ENCODE measurements around the gene DNAJC5.
"Not testable (repeated sequence)": the region's sequence is repeated elsewhere in the genome, so short reads cannot be mapped to it uniquely, and the experiment has no call there.

Gene DNAJC5

DNA sequence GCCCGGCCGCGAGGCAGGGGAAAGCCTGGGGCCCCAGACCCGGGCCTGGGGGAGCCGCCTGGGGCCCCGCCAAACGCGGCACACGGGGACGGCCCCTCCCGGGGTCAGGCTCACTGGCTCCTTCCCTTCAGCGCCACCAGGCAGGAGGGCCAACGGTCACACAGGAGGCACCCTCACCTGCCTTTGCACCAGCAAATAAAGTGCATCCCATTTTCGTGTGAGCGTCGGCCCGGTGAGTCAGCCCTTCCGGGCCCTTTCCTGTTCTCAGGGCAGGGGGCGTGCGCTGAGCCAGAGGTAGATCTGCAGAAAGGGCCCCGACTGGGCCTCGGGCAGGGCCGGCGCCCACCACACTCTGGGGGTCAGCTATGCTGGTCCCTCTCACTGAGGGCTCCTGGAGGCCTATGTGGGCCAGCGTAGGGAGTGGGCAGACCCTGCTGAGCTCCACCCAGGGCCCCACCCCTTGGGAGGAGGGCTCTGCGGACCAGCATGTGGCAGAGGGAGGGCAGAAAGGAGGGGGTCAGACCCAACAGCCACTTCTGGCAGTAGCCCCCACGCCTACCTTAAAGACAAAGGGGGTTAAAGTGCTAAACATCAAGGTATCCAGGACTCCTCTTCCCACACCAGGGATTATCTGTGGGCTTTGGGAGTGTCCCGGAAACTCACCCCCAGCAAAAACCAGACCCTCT, 62.2 kb downstream of the DNAJC5 start:
- peak; percentile 75 to 79 for DNase-seq

DNA sequence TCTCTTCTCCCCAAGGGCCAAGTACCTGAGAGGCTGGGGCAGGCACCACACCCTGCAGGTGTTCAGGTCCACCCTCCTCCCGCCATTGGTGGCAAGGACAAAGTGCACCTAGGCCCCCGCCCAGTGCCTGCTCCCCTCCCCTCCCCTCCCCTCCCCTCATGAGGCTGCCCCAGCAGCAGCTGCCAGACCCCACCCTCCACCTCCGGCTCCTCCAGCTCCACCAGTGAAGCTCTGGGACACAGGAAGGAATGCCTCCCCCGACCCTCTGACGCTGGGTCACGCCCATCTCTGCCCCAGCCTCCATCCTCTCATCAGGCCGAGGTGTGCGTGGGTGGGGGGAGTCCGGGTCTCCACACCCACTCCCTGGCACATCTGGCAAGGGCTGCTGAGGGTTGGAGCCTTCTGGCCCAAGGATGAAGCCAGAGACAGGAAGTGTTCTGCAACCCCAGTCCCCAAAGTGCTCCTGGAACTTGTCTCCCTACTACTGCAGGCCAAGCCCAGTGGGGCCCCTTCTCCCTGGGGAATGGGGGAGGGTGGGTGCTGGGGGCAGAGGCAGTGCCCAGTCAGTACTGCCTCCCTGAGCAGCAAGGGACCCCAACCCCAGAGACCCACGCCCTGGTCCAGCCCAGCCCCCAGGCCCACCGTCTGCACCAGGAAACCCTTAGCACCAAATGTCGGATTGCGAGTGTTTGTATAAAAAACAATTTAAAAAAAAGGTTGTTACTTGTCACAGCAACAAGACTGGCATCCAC, 62.9 kb downstream of the DNAJC5 start:
- peak; percentile 56 to 75 for DNase-seq

DNA sequence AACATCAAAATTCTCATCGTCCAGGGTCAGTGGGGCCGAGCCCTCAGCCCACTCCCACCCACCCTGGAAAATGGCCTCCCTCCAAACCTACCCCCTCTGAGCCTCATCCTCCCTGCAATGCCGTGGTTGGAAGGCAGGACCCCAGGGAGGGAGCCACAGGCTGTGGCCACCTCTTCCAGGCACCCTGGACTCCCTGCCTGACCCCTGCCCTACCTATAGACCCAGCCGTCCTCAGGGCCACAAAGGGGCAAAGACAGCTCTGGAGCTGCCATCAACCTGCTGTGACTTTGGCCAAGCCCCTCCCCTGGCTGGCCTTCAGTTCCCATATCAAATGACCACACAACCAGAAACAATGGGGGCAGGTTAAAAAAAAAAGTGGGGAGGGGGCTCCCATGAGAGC, 63.5 kb downstream of the DNAJC5 start:
- DNase-seq, result no peak

DNA sequence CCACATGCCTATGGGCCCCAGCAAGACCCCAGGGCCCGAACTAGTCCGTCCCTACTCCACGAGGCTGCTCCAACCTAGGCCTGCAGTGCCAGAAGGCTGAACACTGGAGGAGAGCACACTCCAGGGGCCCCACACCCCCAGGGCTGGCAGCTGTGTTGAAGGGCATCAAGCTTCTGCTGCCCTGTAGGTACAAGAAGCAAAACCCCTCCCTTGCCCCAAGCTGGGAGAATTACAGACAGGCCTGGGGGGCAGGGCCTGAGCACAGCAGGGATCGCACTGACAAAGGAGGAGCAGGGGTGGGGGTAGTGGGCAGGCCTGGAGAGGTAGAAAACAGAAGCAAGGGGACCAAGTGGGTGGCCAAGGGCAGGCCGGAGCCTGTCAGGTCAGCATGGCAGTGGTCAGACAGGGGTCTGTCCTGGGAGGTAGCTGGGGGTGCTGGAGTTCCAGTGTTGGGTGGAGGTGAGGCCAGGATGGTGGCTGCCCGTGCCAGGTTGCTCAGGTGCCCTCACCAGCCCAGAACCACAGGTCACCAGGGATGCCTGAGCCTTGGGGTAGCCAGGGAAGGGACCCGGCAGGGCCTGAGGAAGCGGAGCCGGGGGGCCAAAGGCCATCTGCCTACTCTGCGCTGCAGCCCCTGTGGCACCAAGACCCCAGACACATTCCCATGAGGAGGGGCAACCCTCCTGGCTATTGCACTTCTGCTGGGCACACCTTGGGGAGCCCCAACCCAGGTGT, 64.2 kb downstream of the DNAJC5 start:
- no peak for DNase-seq

DNA sequence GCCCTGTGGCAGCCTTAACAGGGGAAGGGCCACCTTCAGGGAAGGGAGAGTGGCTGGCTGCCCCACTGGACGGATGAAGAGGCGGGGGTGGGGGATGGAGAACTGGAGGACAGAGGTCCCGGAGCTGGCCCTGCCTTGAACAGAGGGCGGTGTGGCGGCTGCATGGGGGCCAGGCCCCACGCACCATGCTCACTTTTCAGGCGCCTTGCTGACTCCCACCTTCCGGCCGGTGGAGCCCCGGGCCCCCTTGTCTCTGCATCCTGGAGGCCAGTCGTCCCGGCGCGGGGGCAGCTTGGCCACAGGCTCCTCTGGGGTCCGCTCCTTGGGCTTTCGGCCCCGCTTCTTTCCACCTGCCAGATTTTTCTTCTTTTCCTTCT, 64.8 kb downstream of the DNAJC5 start:
- no peak for DNase-seq

DNA sequence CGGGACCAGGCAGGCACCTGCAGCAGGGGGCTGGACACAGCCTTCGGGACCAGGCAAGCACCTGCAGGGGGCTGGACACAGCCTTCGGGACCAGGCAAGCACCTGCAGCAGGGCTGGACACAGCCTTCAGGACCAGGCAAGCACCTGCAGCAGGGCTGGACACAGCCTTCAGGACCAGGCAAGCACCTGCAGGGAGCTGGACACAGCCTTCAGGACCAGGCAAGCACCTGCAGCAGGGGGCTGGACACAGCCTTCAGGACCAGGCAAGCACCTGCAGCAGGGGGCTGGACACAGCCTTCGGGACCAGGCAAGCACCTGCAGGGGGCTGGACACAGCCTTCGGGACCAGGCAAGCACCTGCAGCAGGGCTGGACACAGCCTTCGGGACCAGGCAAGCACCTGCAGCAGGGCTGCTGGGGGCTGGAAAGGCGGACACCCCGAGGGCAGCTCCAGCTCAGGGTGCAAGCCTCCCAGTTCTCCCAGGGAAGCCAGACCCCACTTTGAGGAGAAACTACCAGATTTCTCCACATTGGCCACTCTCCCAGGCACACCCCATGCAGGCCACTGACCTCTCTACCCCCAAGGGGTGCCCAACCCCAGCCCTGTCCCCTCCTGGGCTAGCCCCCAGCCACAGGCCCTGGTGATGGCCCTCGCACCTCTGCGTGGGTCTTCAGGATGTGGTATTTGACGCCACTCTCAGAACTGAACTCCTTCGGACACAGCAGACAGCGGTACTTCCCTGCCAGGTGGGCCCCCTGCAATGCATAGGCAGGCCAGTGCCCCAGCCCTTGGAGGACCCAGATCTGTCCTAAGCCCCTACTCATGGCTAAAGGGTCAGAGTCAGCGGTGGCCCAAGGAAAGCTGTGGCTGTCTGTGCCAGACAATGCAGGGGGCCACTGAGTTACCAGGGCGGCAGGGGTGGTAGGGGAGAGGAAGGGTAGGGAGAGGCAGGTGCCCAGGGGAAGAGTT, 66.0 kb downstream of the DNAJC5 start:
- DNase-seq, result not testable (repeated sequence)

DNA sequence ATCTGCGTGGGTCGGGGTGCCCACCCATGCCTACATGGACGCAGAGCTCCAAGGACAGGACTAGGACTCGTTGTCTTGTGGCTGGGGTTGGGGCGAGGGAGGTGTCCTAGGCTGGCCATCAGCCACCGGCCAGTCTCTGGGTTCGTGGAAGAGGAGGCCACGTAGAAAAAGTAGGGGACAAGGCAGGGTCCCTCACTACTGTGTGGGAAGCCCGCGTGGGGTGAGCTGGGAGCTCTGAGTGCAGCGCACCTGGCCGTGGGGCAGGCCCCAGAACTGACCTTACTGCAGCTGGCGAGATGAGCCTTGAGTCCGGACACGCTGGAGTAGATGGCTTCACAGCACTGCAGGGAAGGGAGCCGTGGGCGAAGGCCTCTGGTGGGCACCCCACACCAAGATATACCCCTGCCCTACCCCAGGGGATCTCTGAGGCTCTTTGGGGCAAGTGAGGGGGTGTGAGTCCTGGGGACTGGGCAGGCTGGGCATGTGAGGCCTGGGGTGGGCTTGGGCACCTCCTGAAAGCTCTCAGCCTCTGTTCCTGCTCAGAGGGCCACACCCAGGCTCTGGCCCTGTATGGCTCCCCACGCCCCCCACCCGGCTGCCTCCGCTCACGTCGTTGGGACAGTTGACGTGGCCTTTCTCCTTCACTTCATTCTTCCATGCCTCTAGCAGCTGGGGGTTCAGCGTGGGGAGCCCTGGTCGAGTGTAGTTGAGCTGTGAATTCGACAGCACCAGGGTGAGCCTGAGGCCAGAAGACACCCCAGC, 66.9 kb downstream of the DNAJC5 start:
- DNase-seq, result no peak

DNA sequence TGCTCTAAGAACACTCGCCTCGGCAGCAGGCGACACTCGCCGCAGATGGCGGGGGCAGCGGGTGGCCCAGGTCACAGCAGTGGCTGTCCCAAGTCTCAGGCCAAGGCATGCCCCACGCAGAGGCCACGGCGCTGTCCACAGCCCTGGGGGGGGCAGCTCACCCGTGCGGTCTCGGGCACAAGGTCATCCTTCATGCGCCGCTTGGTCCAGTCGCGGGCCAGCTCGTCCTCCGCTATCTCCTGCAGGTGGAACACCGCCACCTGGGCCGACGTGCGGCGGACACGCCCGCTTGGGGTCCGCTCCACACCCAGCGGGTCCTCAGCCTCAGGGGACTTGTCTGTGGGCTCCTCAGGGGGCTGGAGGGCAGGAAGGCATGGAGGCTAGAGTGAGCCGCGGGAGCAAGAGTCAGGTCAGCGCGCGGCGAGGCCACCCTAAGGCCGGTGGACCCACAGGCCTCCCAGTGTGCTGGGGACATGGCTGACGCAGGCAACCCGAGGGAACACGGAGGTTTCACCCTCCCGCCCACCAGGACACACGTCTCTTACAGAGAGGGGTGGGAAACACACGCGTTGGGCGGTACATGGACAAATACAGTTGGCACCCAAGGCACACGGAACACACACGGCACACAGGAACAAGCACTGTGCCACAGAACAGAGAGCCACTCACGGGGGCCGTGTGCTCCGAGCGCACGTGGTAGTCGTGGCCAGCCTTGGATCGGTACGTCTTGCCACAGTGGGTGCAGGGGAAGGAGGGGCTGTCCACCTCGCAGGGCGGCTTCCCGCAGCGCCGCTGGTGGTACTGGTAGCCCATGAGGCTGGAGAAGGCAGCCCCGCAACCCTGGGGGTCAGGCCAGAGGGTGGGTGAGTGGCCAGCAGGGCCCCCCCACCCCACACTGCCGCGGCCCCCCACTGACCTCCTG, 67.8 kb downstream of the DNAJC5 start:
- no peak for DNase-seq

DNA sequence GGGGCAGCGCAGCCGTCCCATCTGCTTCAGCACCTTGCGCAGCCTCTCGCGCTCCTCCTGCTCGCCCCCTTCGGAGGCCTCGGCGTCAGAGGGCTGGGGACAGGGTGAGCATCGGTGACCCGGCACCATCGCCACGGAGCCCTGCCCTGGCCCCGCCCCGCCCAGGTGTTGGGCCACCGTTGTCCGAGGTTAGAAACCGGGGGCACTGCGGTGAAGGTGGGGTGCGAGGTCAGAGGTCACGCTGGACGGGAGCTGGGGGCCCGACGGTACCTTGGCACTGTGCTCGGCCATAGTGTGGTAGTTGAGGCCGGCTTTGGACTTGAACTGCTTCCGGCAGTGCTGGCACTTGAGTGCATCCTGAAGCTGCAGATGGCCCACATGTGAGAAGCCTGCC, 68.4 kb downstream of the DNAJC5 start:
- DNase-seq, result no peak

DNA sequence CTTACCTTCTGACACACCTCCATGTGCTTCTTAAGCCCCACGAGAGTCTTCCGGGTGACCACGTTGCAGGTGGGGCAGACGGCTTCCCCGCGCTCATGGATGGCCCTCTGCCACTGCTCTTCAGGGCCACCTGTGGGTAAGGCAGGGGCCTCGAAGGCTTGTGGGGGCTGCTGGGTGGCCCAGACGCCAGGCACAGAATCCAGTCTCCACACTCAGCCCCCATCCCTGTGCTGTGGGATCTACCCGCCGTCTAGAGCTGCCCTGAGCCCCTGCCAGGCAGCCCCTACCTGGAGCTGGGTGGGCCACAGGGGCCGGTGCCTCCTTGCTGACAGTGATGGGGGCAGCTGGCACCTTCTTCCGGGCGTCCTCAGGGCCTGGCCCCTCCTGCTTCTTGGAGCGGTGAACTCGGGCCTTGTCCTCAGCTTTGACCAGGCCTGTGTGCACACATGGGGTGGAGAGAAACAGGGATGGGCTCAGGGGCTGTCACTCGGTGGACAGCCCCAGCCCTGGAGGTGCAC, 68.9 kb downstream of the DNAJC5 start:
- no peak for DNase-seq

DNA sequence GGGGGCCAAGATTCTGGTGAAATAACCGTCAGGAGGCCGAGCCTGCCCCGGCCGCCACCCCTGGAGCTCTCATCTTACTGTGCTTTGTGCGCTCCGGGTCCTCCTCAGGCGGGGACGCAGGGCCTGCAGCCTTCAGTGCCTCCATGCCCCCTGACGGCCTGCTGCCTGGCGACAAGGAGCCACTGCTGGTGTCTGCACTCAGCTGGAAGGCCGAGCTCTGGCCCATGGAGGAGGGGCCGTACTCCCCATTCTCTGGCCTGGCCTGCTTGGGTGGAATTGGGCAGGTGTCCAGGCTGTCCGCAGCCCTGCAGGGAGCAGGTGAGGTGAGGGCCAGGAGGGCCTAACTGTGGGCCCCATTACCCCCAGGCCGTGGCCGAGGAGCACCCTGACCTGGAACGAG, 69.5 kb downstream of the DNAJC5 start:
- DNase-seq, result no peak

DNA sequence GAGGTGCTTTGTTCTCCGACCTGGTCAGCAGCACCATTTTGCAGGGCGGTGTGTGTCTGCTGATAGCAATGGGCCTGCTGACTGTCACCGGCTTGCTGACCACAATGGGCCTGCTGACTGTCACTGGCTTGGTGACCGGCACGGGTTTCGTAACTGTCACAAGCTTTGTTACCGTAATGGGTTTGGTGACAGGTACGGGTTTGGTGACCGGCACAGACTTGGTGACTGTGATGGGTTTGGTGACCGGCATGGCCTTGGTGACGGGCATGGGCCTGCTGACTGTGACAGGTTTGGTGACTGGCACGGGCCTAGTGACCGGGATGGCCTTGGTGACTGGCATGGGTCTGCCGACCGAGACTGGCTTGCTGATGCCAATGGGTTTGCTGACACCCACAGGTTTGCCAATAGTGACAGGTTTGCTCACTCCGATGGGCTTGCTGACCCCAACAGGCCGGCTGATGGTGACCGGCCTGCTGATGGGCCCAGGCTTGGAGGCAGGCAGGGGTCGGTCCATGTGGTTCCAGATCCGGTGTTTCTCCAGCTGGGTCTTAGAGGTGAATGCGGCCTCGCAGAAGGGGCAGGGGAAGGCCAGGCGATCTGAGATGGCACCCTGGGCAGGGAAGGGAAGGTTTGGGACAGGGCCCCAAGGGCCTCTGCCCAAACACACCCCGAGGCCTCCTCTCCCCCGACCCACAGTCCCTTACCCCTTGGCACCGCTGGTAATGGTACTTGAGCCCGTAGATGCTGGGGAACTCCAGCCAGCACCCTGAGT, 71.4 kb downstream of the DNAJC5 start:
- no peak for DNase-seq

DNA sequence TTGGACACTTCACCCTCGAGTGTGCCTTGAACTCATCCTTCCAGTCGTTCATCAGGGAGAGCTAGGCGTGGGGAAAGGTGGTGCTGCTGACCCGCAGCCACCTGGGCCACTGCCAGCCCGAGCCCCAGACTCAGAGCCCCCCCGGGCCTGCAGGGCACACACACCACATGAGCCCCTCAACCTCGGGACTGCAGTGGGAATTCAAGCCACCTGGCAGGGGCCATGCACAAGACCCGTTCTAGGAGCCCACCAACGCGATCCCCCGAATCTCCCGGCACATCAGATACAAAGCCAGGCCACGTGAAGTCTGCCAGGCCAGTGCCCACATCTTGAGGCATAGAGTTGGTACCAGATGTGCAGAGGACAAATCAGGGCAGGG, 72.0 kb downstream of the DNAJC5 start:
- DNase-seq, result no peak

DNA sequence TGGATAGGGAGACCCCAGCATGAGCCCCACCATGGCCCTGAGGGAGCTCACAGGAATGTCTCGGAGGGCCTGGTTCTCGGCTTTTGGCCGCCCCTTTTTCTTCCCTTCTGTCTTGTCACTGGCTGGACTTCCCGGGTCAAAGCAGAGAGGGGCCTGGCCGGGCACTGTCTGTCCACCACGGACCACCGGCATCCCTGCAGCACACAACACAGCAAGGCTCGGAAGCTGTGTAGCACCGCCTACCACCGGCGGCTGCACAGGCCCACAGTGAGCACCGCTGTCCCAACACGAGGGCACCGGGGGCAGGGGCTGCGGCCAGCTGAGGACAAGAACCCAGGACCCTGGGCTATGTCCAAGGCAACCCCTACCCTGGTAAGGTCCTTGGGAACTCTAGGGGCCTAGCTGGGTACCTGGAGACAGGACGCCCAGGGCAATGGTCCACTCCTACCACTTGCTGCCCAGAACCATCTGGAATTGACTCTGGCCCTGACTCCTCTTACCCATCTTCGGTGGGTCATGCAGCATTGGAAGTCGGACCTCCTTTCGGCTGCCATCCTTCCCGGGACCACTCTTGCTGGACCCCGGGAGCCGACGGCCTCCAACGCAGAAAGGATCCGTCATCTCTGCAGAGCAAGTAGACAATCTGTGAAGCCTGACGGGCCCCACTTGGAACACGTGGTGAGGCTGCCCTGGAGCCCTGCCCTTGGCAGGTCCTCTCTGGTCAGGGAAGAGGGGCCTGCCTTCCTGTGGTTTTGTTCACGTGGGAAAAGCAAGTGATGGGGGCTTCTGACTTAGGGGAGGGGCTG, 72.6 kb downstream of the DNAJC5 start:
- no peak for DNase-seq

DNA sequence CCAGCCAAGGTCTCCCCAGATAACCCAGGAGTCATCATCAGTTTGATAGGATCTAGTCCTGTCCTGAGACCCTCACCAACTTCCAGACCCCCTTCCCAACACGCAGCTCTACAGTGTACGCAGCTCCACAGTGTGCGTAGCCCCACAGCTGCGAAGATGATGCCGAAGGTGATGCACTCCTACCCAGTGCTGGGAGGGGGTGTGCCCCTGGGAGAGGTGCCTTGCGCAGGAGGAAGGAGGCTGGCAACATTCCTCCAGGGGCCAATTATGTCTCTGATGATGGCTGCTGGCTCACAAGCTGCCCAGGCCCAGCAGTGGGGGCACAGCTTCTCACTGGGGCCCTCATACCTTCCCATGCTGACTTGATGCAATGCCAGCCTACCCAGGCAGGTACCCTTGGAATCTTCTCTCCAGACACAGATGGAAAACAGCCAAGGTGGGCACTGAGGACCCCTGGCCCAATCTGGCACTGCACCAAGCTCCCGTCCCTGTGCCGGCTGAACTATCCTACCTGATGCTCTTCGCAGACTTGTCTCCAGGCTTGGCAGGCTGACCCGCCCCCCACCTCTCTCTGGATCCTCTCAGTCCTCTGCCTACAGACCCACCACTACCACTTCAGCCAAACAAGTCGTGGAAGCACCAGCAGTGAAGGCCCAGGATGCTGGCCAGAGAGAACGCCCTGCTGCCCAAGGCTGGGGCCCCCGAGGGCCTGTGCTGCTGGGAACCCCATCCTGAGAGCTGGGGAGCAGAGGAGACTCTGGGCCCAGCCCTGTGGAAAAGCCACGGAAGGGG, 73.4 kb downstream of the DNAJC5 start:
- DNase-seq, result no peak

DNA sequence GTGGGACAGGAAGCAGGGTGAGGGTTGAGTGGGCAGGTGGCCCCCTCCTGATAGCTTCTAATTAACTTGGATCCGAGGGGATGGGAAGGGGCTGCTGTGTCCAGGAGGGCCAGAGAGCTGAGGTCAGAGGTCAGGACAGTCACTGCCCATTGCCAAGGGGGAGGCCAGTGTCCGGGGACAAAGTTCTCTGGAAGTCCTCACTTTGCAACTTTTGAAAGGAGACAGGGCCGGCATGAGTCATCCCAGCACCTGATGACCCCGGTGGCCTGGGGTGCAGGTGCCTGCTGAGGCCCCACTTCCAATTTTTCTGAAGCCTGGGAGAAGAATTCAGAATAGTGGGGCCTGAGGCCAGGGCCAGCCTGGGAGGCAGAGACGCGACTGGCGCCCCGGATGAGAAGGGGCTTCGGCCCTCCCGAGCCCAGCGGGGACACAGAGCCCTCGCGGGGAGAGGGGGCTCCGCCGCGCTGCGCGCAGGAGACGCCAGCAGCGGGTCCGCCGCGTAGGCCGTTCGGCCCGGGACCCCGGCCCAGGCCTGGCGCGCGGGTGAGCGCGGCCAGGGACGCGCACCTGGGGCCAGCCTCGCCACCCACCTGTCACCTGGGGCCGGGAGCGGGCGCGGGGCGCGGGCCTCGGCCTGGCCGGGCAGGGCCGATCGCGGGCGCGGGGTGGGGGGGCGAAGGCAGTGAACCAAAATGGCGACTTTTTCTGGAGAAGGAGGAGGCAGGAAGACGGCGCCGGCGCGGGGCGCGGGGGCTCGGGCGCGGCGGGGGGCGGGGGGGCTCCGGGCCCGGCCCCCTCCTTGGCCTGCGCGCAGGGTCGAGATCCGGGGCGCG, 74.2 kb downstream of the DNAJC5 start:
- peak in 1 of 2 experiments; percentile 41 for DNase-seq
